ENCODE measurements around the gene MPST.

DNA sequence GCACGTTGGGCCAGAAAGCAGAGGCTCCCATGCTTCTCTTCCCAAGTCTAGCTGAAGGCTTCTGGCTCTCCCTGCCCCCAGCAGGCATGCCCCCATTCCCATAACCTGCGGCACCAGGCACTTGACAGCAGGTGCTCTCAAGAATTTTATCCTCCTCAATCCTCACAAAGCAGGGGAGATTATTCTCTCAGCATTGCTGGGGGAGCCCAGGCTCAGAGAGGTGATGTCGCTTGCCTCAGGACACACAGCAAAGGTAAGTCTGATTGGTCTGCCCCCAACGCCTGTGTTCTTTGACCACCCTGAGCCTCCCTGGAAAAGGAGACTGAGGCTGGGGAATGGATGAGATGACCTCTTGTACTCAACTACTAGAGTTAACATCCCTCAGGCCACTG lies 5.1 kb upstream of the MPST start:
- TF ChIP-seq CTCF (IDR thresholded peaks at IDR 0.05; ENCODE audit: low read depth, low read length) (no peak), EZH2phosphoT487 (IDR thresholded peaks at IDR 0.05; ENCODE audit: low read depth) (no peak)

Data from OCI-LY3 (cell line).